GM18868 (cell line): Measurements from ENCODE around the gene EPB41L2.

Experiments
- ATAC-seq: cut with Tn5 transposase; IDR thresholded peaks from one replicate; pipeline ENCODE4 v1.9.1; 2021; ENCODE audit warnings: mild to moderate bottlenecking, moderate library complexity; ENCODE audit not compliant: unreplicated experiment

Gene EPB41L2

DNA sequence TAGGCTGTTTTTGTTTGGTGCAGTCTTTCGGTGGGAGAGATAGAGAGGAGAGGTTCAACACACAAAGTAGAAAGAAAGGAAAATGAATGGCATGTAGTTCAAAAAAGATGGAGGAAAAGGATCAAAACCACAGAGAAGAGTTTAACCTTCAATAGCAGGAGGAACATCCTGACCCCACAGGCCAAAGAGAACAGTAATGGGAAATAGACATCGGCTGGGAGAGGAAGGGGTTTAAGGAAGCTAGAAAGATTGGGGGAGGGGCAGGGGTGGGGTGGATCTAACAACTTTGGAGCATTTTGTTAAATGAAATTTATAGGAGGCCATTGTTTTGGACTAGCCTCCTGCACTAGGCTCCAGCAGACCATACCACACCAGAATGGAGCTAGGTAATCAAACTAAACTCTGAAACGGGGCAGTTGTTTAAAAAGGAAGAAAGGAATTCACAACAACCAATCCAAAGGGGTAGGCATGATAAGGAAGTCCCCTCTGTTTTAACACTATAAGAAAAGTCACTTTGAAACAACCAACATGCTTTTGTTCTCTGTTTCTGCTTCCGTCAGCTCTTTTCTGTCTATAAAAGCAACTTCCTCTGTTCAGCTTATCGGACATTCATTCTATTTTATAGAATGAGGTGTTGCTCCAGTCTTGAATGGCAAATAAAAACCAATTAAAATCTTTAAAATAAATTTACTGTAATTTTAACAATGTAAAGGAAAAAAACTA lies 82.6 kb downstream of the EPB41L2 start:
- no peak for ATAC-seq

DNA sequence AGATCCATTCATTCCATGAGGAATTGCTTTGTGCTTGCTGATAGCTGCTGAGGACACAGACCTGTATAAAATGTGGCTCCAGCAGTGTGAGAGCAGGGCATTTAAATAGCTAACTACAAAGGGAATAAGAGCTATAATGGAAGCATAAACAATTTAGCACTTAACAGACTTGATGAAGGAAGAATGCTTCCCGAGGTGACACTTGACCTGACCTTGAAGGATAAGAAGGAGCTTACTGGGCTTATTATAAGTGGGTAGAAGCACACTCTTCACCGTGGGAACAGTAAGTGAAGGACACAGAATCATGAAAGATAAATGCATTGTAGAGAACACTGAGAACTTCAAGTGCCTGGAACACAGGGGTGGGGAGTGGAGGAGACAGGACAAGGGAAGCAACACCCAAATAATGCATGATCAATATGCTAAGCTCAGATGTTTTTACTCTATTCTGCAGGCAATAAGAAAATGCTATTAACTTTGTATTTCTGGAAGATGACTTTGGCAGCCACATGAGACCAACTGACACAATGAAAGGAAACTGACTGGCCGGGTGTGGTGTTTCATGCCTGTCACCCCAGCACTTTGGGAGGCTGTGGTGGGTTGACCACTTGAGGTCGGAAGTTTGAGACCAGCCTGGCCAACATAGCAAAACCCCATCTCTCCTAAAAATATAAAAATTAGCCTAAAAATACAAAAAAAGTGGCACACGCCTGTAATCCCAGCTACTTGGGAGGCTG lies 84.2 kb downstream of the EPB41L2 start:
- ATAC-seq: no peak

DNA sequence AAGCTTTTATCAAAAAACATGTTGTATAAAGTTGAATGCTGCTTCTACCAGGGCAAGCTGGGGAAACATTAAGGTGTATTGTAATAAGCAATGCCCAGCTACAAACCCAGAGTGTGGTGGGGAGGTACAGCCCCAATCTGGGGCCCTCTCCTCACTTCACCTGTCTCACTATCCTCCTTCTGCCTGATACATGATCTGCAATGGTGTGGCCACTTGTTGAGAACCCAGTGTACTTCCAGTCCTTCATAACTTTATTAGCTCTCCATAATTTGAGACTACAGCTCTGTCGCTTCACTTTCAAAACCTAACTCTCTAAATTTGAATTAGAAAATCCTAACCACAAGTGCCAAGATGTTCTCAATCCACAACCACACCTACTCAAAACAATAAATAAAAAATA lies 84.9 kb downstream of the EPB41L2 start:
- ATAC-seq: no peak

DNA sequence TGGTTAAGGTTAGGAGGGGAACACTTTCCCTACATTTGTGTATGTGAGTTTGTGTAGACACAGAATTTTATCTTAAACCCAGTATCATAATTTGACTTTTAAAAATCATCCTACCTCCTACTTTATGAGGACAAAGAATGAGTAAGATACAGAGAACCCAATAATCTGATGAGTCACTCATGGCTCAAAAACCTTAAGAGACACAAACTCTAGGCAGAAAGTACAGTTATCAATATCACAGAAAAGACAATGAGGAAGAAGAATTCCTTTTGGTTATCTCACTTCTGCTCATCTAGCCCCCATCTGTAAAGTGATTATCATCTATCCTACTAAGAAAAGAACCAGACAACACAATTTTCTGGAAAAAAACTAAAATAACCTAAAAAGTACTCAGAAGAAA lies 87.7 kb downstream of the EPB41L2 start:
- ATAC-seq: no peak

DNA sequence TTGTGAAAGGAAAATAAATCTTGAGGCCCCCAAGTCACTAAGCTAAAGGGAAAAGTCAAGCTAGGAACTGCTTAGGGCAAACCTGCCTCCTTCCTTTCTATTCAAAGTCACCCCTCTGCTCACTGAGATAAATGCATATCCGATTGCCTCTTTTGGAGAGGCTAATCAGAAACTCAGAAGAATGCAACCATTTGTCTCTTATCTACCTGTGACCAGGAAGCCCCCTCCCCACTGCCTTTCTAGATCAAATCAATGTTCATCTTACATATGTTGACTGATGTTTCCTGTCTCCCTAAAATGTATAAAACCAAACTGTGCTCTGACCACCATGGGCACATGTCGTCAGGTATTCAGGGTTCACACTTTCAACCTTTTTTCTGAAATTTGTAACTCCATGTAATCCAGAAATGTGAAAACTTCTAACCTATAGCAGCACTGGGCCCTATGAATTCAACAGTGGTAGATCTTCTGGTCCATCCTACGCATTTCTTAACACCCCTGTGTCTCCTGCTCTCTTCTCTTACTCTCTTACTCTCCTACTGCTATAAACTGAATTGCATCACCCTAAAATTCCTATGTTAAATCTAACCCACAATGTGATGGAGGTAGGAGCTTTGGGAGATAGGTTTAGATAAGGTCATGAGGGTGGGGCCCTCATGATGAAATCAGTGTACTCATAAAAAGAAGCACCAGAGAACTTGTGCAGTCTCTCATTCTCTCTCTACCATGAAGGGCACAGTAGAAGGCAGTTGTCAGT lies 89.3 kb downstream of the EPB41L2 start:
- no peak for ATAC-seq

DNA sequence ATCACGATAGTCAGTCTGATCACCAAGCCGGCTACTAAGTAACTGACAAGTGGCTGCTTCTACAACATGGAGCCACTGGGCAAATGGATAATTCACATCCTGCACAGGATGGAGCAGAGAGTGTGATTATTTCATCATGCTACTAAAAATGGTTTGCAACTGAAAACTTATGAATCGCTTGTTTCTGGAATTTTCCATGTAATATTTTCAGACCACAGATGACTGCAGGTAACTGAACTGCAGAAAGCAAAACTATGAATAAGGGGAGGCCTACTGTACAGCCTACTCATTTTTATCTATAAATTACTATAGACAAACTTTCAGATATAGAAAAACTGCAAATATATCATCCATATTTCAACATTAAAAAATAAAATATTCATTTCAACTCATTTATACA lies 91.5 kb downstream of the EPB41L2 start:
- ATAC-seq: no peak

DNA sequence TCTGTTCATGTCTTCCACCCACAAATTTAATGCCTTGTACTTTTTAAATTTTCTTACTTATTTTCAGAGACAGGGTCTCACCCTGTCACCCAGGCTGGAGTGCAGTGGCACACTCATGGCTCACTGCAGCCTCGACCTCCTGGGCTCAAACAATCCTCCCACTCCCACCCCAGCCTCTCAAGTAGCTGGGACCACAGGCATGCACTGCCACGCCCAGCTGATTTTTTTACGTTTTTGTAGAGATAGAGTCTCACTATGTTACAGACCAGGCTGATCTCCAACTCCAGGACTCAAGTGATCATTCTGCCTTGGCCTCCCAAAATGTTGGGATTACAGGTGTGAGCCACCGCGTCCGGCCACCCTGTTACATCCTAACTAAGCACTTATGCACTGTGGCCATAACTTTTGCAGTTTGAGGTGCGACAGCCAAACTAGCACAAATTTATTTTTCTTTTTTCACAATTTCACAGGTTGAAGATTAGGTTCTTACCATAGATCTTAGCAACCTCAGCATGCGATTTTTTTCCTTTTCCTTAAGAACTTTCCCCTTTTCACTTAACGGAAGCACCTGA lies 92.1 kb downstream of the EPB41L2 start:
- no peak for ATAC-seq

DNA sequence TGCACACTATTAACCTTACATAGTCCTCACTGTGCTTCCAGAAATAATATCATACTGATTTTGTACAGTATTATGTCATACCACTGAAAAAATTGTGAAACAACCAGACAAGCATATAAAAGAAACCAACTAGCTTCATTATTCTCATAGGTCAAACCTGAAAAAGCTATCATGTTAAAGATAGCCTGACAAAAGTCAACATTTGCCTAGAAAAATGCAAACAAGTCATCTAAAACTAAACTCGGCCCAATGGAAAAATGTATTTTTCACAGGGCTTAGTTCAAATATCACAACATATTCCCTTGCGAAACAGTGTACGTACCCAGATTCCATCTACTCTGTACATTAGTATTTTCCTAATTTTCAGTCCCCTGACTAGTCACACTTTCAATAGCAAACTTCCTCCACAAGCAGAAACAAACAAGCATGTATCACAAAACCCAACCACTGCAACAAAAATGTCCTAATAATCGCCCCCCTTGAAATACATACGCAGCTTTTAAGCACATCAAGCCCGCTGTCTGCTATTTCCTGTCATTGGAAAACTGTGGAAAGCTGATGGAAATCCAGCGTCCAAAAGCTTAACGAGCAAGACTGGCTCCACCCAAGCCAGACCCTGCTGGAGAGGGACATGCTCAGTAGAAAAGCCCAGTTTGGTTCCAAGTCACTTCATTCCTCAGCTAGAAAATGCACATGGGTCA lies 93.1 kb downstream of the EPB41L2 start:
- no peak for ATAC-seq

DNA sequence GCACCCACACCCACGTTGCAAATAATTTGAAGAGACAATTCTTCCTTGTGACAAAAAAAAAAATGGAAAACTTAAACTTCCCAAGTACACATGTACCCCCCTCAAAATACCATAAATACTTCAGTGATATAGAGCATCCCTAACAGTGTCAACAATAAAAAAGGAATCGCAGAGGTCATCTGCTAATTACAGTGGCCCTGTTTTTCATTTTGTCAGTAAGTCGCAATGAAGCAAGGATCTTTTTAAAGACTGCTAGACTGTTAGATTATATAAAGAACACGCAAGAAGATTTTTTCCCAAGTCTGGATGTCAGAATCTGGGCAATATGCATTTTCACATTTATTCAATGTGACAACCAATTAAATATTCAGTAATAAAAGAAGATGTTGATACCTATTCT lies 93.9 kb downstream of the EPB41L2 start:
- ATAC-seq: no peak

DNA sequence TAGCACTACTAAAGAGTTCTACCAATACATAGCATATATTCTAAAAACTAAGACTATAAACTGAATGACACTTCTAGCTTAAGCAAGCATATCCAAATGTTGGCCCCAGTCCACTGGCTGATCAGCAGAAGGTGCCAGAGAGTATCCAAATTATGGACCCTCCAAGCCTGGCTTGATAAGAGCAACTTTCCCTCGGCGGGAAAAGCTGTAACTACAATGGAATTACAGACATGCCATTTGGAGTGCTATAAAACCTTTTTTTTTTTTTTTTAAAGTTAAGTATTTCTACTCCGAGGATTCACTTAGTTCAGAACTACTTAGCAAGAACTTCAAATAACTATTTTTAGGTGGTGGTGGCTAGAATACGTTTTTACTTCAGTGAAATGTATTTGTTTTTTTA lies 94.6 kb downstream of the EPB41L2 start:
- no peak for ATAC-seq

DNA sequence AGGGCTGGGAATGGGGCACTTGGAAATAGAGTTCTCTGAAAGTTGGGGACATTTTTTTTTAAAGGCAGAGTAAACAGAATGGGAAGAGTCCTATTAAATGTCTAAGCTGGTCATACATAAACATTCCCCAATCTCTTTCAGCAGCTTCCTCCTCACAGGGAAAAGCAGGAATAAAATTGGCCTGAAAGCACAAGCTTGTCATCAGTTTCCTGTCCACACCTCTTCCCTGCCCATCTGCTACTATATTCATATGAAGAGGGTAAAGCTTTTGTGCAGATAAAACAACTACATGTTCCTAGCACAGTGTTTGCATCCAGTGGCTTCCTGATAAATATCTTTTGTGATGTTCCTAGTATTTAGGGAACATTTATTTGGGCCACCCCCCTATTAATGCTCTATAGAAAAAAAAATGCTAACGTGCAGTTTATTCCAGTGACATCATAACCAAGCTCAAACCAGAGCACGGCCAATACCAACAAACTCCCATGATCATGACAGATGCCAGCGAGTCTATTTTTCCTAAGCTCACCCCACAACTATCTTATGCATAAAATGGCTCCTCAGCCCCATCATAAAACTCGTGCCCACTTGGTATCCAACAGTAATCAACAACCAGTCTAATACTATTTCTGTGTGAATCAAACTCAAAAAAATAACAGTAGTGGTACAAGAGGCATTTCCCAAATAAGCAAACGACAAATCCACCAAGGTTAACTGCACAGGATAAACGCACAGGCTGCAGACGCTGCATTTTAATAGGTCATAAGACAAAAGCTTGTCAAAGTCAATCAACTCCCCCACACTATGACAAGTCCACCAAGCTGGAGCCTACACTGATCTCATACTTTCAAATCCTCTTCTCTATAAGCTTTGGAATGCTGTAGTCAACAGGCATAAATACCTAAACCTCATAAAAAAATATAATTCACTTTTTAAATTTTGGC lies 95.3 kb downstream of the EPB41L2 start:
- ATAC-seq: no peak

DNA sequence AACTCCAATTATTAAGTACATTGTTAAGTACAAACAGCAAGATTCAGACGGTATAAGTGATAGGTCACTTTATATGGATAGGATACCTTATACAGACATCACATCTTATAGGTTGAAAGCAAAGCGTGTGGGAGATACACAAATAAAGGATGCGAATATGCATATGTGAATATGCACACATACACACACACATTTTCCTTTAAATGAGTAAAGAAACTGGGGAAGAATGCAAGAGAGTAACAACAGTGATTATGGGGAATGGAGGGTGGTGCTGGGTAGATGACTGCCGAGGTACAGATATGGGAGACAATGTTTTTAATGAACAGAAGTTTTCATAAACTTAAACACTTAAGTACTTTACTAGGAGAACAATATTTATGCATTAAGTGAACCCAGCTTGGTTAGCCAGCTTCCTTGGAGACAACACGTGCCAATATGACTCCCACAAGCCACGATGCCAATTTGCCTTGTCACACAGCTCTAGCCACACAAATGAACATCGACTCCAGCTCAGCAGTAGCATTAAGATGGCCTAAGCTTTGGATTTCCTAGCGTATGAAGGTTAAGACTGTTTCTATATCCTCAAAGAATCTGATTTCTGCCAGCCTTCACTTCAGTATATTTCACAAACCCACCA lies 96.6 kb downstream of the EPB41L2 start:
- ATAC-seq: no peak

DNA sequence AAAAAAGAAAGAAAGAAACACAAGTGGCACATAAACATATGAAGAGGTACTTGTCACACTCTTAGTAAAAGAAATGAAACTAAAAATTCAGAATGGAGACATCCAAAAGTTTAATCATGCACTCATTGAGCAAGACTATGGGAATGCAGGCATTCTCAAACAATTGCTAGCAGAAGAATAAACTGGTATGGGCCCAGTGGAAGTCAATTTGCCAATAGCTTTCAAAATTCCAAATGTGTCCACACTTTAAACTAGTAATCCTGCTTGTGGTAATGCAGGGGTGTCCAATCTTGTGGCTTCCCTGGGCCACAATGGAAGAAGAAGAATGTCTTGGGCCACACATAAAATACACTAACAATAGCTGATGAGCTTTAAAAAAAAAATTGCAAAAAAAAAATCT lies 97.4 kb downstream of the EPB41L2 start:
- no peak for ATAC-seq

DNA sequence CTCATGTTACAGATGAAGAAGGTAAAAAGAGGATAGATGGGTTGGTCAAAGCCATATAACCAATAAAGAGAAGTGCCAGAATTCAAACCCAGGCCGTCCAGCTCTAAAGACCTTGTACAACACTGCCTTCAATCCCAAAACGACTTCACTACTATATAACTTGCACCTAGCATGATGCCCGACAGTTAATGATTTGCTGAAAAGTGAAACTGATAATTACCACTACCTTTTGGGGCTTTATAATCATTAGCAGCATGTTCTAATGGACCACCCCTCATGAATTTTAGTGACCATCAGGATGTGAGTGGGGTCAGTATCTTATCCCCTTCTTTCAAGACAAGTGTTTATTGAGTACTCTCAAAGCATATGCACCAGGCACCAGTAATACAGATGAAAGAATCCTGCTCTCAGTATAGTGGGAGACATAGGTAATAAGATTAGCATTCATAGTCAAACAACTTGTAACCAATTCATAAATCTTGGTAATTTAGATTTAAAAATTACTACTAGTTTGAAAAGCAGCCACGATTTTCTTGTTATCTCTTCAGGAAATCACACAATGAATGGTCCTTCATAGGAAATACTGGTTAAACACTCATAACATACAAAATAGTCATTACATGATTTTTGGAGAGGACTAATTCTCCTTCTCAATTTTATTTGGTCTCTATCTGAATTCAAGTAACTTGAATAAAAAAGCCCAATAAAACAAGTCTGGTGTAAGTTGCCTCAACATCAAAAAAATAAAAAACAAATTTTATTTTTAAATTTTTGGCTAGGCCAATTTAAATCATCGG lies 98.0 kb downstream of the EPB41L2 start:
- ATAC-seq: peak; percentile 24

DNA sequence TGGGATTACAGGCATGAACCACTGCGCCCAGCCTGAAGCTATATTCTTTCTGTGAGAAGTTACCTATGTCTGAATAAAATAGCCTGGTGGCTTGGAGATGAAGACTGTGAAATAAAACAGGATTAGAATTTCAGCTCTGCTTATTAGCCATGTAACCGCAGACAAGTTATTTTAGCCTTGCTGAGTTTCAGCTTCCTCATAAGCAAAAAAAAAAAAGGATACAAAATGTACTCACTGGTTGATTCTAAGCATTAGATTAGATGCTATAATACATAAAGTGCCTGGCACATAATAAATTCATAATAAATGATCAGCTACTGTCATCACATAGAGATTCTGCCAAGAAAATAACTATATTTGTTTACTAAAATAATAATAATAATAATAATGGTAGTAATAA lies 98.8 kb downstream of the EPB41L2 start:
- peak; percentile 70 for ATAC-seq

DNA sequence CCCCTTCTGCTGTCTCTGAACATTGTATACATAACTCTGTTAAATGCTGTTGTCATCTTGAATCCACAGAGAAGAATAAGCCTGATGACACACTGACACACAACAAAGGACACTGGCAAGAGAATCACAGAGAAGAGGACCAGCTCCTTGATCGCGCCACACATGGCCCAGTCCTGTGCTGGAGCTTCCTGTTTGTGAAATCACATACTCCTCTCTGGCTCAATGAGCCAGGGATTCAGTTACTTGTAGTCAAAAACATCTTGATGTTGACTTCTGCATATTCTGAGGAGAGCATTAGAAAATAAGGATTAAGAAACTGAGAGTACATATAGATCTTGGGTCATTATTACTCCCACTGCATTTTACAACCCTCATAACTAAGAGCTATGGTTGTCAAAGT lies 100.1 kb downstream of the EPB41L2 start:
- ATAC-seq: no peak

DNA sequence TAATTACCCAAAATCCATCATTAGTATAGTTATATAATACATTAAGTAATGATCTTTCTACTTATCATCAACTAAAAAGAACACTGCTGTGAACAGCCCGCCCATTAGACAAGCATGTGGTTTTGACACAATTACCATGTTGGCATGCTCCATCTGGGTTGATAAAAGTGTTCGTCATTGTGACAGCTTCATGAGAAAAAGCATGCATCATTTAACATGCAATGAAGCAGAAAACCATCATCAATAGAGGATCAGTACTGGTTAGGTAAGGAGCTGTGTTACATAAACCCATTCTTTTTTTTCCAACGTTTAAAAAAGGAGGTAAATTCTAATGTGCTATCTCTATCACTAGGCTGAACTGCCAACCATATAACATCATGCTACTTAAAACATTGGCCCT lies 101.9 kb downstream of the EPB41L2 start:
- no peak for ATAC-seq

DNA sequence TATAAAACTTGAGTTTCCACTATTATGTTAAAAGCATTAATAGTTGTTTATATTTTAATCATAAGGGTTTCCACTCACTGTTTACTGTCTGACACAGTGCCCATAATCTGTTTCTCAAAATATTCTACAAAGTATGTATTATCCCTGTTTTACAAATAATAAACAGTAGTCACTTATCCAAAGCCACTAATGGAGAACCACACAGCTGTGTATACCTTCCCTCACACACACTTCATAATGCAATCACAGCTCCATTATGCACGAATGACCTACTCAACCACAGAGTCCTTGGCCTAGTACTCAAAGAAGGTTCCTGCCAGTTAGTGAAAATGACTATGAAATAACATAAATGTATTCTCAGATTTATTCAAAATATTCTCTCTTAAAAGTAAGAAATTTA lies 103.1 kb downstream of the EPB41L2 start:
- ATAC-seq: no peak

DNA sequence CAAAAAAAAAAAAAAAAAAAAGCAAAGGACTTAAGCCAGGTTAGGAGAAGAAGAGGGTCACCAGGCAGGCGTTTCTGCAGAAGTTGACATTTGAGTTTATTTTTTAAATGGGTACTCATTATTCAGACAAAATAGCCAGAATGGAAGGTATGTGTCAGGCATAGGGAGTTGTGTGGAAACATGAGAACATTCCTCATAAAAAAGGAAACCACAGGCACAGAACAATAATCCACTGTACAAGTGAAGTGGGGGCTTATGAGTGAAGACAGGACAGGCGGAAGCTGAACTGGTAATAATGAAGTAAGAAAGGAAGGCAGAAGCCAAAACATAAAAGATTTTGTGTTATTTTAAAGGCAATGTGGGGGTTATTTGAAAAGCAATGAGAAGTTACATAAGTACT lies 104.6 kb downstream of the EPB41L2 start:
- no peak for ATAC-seq
